Smooth muscle cell (in vitro differentiated cells): ENCODE results near the gene PKN2. TPM values are rescaled to one million over a fixed set of nuclear protein-coding genes. Genes with fewer than 3 reads are reported as not detected.

Experiments
- DNase-seq: peaks from one replicate; lab custom pipeline; 2025; ENCODE audit not compliant: unreplicated experiment; lab: John Stamatoyannopoulos, UW
- H2AFZ ChIP-seq: fragments of 200-600 bp; sonication (generic); 2 replicates; pipeline ENCODE4 v1.6.0; 2016; ENCODE audit warnings: antibody characterized with exemption, low read depth, mild to moderate bottlenecking
- H3F3A ChIP-seq: fragments of 200-600 bp; sonication (generic); 2 replicates; pipeline ENCODE4 v1.6.0; 2017; ENCODE audit warnings: antibody characterized with exemption, low read depth
- H3K27ac ChIP-seq: fragments of 200-600 bp; sonication (generic); 2 replicates; pipeline ENCODE4 v1.5.1; 2016; ENCODE audit warnings: low read depth, mild to moderate bottlenecking
- H3K27me3 ChIP-seq: fragments of 200-600 bp; sonication (generic); 2 replicates; pipeline ENCODE4 v1.6.1; 2016; ENCODE audit warnings: low read depth, mild to moderate bottlenecking
- H3K36me3 ChIP-seq: fragments of 200-600 bp; sonication (generic); 2 replicates; pipeline ENCODE4 v1.5.1; 2016; ENCODE audit warnings: low read depth
- H3K4me1 ChIP-seq: fragments of 200-600 bp; sonication (generic); 2 replicates; pipeline ENCODE4 v1.5.1; 2016; ENCODE audit warnings: low read depth
- H3K4me2 ChIP-seq: fragments of 200-600 bp; sonication (generic); 2 replicates; pipeline ENCODE4 v1.6.0; 2016; ENCODE audit warnings: mild to moderate bottlenecking
- H3K4me3 ChIP-seq: fragments of 200-600 bp; sonication (generic); 2 replicates; pipeline ENCODE4 v1.5.1; 2016; ENCODE audit warnings: mild to moderate bottlenecking
- H3K79me2 ChIP-seq: fragments of 200-600 bp; sonication (generic); 2 replicates; pipeline ENCODE4 v1.6.0; 2016; ENCODE audit warnings: low read depth, mild to moderate bottlenecking
- H3K9ac ChIP-seq: fragments of 200-600 bp; sonication (generic); 2 replicates; pipeline ENCODE4 v1.6.0; 2016; ENCODE audit warnings: low read depth
- H3K9me3 ChIP-seq: fragments of 200-600 bp; sonication (generic); replicated peaks from 2 replicates; pipeline ENCODE4 v1.5.1; 2016; ENCODE audit warnings: low read depth
- H4K20me1 ChIP-seq: fragments of 200-600 bp; sonication (generic); 2 replicates; pipeline ENCODE4 v1.6.0; 2016; ENCODE audit warnings: low read depth
- CTCF ChIP-seq: fragments of 200-600 bp; sonication (generic); IDR thresholded peaks from 2 replicates; pipeline ENCODE4 v1.5.1; 2017; ENCODE audit warnings: borderline replicate concordance, mild to moderate bottlenecking, antibody characterized with exemption; ENCODE audit not compliant: insufficient read depth, poor library complexity, severe bottlenecking
- WGBS: methylation state at CpG from one replicate; pipeline ENCODE4 v1.1.7; 2016; ENCODE audit warnings: low lambda C conversion rate; 5-methylcytosine and 5-hydroxymethylcytosine counted together
- polyA plus RNA-seq: library from polyadenylated mRNA; unstranded; fragments of >200 nt; fragmentation: Nextera tagmentation; extraction: Ambion mirVana; gene quantifications from 2 replicates; pipeline ENCODE4 v1.2.1, GENCODE V29; 2016
- total RNA-seq: library from RNA; depleted of rRNA; stranded (reverse); fragments of >200 nt; gene quantifications from 2 replicates; pipeline ENCODE4 v1.2.3, GENCODE V29; 2014

Gene PKN2
- total and polyA plus RNA-seq, 2 experiments from 2014 or later = 16.3 to 41.2 TPM

GRCh38 chr1:88722492-88722891 lies 38.4 kb downstream of the PKN2 start:
- no peak overlapping the region for H3K4me3 ChIP-seq
- WGBS = 95% methylated on average over 5 of the region's 5 CpGs
- no peak overlapping the region for H3K9ac ChIP-seq
- H3K4me1 ChIP-seq = no peaks in the 10 kb centered on the region
- H3K79me2 ChIP-seq = peaks cover 99% of the 10 kb centered on the region
- no peak overlapping the region for H2AFZ ChIP-seq
- no peak for DNase-seq
- H3K36me3 ChIP-seq = no peaks in the 10 kb centered on the region
- H3K9me3 ChIP-seq = no peaks in the 10 kb centered on the region
- H3F3A ChIP-seq = no peaks in the 10 kb centered on the region
- H3K4me2 ChIP-seq = no peak overlapping the region
- no peak for TF ChIP-seq CTCF
- peaks cover 99% of the 10 kb centered on the region for H4K20me1 ChIP-seq
- no peaks in the 10 kb centered on the region for H3K27me3 ChIP-seq
- no peak overlapping the region for H3K27ac ChIP-seq

GRCh38 chr1:88726697-88727096 lies 42.6 kb downstream of the PKN2 start:
- Histone ChIP-seq H3K27ac (no peak overlapping the region), H3K27me3 (no peaks in the 10 kb centered on the region), H3K9me3 (no peaks in the 10 kb centered on the region), H3K79me2 (peaks cover 93% of the 10 kb centered on the region), H3K36me3 (no peaks in the 10 kb centered on the region), H2AFZ (no peak overlapping the region), H4K20me1 (peaks cover 93% of the 10 kb centered on the region), H3K9ac (no peak overlapping the region), H3F3A (peaks cover 10% of the 10 kb centered on the region), H3K4me2 (no peak overlapping the region), H3K4me3 (no peak overlapping the region), H3K4me1 (peaks cover 13% of the 10 kb centered on the region)
- DNase-seq = no peak
- TF ChIP-seq CTCF = no peak

GRCh38 chr1:88727205-88727604 lies 43.1 kb downstream of the PKN2 start:
- peaks cover 93% of the 10 kb centered on the region for H4K20me1 ChIP-seq

More at GRCh38 chr1:88727205-88727604, 43.1 kb downstream of the PKN2 start:
- Histone ChIP-seq H3K27ac (no peak overlapping the region), H3K27me3 (no peaks in the 10 kb centered on the region), H3K9ac (no peak overlapping the region), H3K4me1 (peaks cover 13% of the 10 kb centered on the region), H3F3A (peaks cover 12% of the 10 kb centered on the region), H3K4me2 (no peak overlapping the region), H2AFZ (no peak overlapping the region), H3K9me3 (no peaks in the 10 kb centered on the region), H3K36me3 (no peaks in the 10 kb centered on the region), H3K4me3 (no peak overlapping the region), H3K79me2 (peaks cover 93% of the 10 kb centered on the region)
- WGBS = 93% methylated on average over 1 of the region's 1 CpG
- no peak for TF ChIP-seq CTCF
- no peak for DNase-seq
